Measurements from ENCODE around the gene URGCP. TPM values are rescaled to one million over a fixed set of nuclear protein-coding genes. Genes with fewer than 3 reads are reported as not detected.

The URGCP gene
- total RNA-seq, 1 donor from 2014 or later: 13.0 TPM

DNA sequence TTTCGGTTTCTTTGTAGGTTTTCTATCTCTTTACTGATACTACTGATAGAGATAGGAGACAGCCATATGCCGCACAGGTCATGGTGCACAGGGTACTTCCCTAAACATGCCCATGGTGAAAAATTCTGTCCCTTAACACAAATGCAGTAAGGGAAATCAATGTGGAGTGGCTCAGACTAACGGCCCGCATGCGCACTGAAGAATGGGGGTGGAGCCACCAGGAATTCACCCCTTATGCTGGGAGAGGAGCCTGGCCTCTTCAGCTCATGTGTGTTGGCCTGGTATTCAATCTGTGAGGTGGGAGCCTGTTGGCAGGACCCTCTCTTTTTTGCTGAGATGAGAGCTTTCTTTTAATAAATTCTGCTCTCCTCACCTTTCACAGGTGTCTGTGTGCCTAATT is 8.4 kb upstream of the URGCP start:
- Mint-ChIP-seq H3K36me3 (ENCODE audit: low read depth, unreplicated experiment) (peaks cover 4% of the 10 kb centered on the region), H3K27me3 (ENCODE audit: unreplicated experiment) (no peaks in the 10 kb centered on the region), H3K27ac (ENCODE audit: unreplicated experiment) (no peak overlapping the region), H3K4me1 (ENCODE audit: unreplicated experiment) (no peaks in the 10 kb centered on the region), H3K9me3 (ENCODE audit: unreplicated experiment) (no peaks in the 10 kb centered on the region), H3K4me3 (ENCODE audit: unreplicated experiment) (no peak overlapping the region)
- DNase-seq (ENCODE audit: low spot score): no peak
- no peak for TF ChIP-seq CTCF (IDR thresholded peaks at IDR 0.05; ENCODE audit: unreplicated experiment)

DNA sequence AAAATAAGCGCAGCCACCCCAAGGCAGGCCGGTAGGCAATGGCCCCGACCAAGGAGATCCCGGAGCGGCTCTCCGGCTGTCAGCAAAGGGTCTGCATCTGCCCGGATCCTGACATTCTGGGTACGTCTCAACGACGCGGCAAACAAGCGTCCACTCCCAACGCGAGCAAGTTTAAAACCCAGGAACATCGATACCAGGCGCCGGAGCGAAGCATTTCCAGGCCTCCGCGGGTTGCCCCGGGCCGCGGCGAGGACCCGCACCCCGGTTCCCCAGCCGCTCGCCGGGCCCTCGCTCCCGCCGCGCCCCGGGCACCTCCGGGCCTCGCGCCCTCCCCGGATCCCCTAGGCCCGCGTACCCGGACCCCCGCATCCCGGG is 453 bp downstream of the URGCP start:
- H3K9me3 Mint-ChIP-seq (ENCODE audit: unreplicated experiment): no peaks in the 10 kb centered on the region
- TF ChIP-seq CTCF (IDR thresholded peaks at IDR 0.05; ENCODE audit: unreplicated experiment): no peak
- H3K4me1 Mint-ChIP-seq (ENCODE audit: unreplicated experiment): peaks cover 3% of the 10 kb centered on the region
- H3K27ac Mint-ChIP-seq (ENCODE audit: unreplicated experiment): peak overlapping the region; percentile 86
- peak; percentile 42 for DNase-seq (ENCODE audit: low spot score)
- peaks cover 4% of the 10 kb centered on the region for H3K27me3 Mint-ChIP-seq (ENCODE audit: unreplicated experiment)
- H3K36me3 Mint-ChIP-seq (ENCODE audit: low read depth, unreplicated experiment): peaks cover 3% of the 10 kb centered on the region
- peak overlapping the region; percentile 98 for H3K4me3 Mint-ChIP-seq (ENCODE audit: unreplicated experiment)

- Mint-ChIP-seq H3K27me3 (ENCODE audit: unreplicated experiment) (peaks cover 4% of the 10 kb centered on the region), H3K4me1 (ENCODE audit: unreplicated experiment) (peaks cover 3% of the 10 kb centered on the region), H3K27ac (ENCODE audit: unreplicated experiment) (peak overlapping the region; percentile 86), H3K36me3 (ENCODE audit: low read depth, unreplicated experiment) (peaks cover 3% of the 10 kb centered on the region), H3K9me3 (ENCODE audit: unreplicated experiment) (no peaks in the 10 kb centered on the region), H3K4me3 (ENCODE audit: unreplicated experiment) (peak overlapping the region; percentile 98)
- TF ChIP-seq CTCF (IDR thresholded peaks at IDR 0.05; ENCODE audit: unreplicated experiment): no peak
- no peak for DNase-seq (ENCODE audit: low spot score)
Measured at GRCh38 chr7:43905209-43905946, 1.0 kb downstream of the URGCP start.

DNA sequence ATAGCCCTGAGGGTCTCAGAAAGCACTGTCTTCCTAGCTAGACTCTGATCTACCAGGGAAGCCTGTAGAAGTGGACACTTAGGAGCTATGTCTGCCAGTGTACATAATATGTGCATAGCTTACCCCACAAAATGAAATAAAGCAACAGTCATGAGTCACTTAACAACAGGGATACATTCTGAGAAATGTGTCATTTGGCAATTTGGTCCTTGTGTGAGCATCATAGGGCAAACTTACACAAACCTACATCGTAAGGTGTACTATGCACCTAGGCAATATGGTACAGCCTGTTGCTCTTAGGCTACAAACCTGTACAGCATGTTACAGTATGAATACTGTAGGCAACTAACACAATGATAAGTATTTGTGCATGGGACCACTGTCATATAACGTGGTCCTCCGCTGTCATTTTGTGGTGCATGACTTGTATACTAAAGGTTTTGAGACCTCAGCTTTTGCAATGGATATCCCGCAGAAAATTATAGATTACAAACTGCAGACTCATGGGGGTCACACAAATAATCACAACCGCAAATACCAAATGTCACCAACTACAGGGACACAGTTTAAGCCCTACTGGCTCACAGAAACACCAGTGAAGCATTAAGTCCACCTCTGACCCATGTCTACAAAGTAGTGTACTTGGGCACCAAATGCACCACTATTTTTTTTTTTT is 1.7 kb downstream of the URGCP start:
- no peak overlapping the region for H3K27ac Mint-ChIP-seq (ENCODE audit: unreplicated experiment)

More for the DNA sequence above, 1.7 kb downstream of the URGCP start:
- H3K36me3 Mint-ChIP-seq (ENCODE audit: low read depth, unreplicated experiment): peaks cover 3% of the 10 kb centered on the region
- H3K4me1 Mint-ChIP-seq (ENCODE audit: unreplicated experiment): peaks cover 3% of the 10 kb centered on the region
- no peaks in the 10 kb centered on the region for H3K9me3 Mint-ChIP-seq (ENCODE audit: unreplicated experiment)
- no peak for TF ChIP-seq CTCF (IDR thresholded peaks at IDR 0.05; ENCODE audit: unreplicated experiment)
- H3K4me3 Mint-ChIP-seq (ENCODE audit: unreplicated experiment): no peak overlapping the region
- no peak for DNase-seq (ENCODE audit: low spot score)
- peaks cover 4% of the 10 kb centered on the region for H3K27me3 Mint-ChIP-seq (ENCODE audit: unreplicated experiment)
